Neutrophil (primary cell): ENCODE measurements around the gene NDUFAF2.

Source experiments
- H3K27ac ChIP-seq: fragments of 200-600 bp; sonication (generic); 2 replicates; pipeline ENCODE4 v1.5.1; 2016; ENCODE audit warnings: mild to moderate bottlenecking, moderate library complexity
- H3K27me3 ChIP-seq: fragments of 200-600 bp; sonication (generic); 2 replicates; pipeline ENCODE4 v1.6.0; 2016; ENCODE audit warnings: mild to moderate bottlenecking
- H3K36me3 ChIP-seq: fragments of 200-600 bp; sonication (generic); 2 replicates; pipeline ENCODE4 v1.5.1; 2017
- H3K4me1 ChIP-seq, 2 experiments: fragments of 200-600 bp in 1 of 2; sonication (generic) in 1 of 2; 1 replicate in 1 of 2; 2 replicates in 1 of 2; pipeline versions ENCODE4 v1.5.1 to v1.6.1; 2013 to 2016; ENCODE audit warnings: low read depth in 1 of 2, low read length in 1 of 2, mild to moderate bottlenecking in 1 of 2, moderate library complexity in 1 of 2; ENCODE audit not compliant: control insufficient read depth in 1 of 2, insufficient read depth in 1 of 2
- H3K4me3 ChIP-seq, 2 experiments: fragments of 200-600 bp in 1 of 2; sonication (generic) in 1 of 2; 1 replicate in 1 of 2; 2 replicates in 1 of 2; pipeline ENCODE4 v1.5.1; 2013 to 2016; ENCODE audit warnings: low read depth in 1 of 2, low read length in 1 of 2, mild to moderate bottlenecking in 1 of 2, moderate library complexity in 1 of 2
- H3K9me3 ChIP-seq: fragments of 200-600 bp; sonication (generic); 2 replicates; pipeline ENCODE4 v1.5.1; 2016
- TF ChIP-seq, protein P1 (sequence below): fragments of 200-600 bp; sonication (generic); IDR thresholded peaks from 2 replicates; pipeline ENCODE4 v1.5.1; 2016; ENCODE audit warnings: antibody characterized with exemption

Gene NDUFAF2

DNA sequence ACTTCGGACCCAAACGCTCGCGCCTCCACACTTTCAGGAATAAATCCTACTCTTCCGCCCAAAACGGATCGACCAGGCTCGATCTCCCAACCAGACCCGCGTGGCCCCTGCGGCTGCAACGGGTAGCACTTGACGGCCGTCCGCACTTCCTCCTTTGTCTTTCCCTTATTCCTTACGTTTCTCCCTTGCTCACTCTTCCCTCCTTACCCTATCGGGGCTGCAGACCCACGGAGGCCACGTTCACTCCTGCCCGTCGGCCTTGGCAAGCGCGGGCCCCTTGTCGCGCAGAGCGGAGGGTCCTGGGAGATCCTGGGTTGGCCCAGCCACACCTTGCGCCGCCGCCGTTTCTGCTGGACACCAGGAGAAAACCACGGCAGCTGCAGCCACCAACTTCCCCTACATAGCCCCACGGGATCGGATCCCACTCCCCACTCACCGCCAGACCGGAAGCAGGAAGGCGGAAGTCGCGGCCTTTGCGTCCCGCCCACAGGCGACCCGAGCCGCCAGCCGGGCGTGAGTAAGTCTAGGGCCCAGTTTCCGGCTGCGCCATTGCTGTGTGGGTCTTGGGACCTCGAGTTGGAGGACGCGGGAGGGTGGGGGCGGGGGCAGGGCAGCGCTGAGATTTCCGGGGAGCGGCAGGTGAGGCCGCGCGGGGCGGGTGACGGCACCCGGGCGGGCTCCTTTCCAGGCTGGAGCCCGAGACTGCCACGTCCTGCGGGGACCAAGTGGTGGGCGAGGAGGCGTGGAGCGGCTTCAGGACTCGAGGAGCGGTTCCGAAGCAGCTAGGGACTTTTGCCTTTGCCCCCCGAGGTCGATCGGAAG lies 217.2 kb downstream of the NDUFAF2 start, which contains the start of gene SMIM15:
Gene SMIM15, minus strand, starts transcription at position 459 of the 822 bp plus-strand sequence. CDS start 2,297 bp downstream, outside the sequence.
- Histone ChIP-seq H3K36me3 (no peaks in the 10 kb centered on the region), H3K4me3 (peak within 1 kb of the TSS; percentile 79 to 96), H3K9me3 (no peaks in the 10 kb centered on the region), H3K4me1 (peaks cover 39 to 46% of the 10 kb centered on the region in 2 experiments), H3K27ac (peak within 1 kb of the TSS; percentile 87), H3K27me3 (no peaks in the 10 kb centered on the region)
- TF ChIP-seq, protein P1, sequence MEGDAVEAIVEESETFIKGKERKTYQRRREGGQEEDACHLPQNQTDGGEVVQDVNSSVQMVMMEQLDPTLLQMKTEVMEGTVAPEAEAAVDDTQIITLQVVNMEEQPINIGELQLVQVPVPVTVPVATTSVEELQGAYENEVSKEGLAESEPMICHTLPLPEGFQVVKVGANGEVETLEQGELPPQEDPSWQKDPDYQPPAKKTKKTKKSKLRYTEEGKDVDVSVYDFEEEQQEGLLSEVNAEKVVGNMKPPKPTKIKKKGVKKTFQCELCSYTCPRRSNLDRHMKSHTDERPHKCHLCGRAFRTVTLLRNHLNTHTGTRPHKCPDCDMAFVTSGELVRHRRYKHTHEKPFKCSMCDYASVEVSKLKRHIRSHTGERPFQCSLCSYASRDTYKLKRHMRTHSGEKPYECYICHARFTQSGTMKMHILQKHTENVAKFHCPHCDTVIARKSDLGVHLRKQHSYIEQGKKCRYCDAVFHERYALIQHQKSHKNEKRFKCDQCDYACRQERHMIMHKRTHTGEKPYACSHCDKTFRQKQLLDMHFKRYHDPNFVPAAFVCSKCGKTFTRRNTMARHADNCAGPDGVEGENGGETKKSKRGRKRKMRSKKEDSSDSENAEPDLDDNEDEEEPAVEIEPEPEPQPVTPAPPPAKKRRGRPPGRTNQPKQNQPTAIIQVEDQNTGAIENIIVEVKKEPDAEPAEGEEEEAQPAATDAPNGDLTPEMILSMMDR: peak; percentile 42

DNA sequence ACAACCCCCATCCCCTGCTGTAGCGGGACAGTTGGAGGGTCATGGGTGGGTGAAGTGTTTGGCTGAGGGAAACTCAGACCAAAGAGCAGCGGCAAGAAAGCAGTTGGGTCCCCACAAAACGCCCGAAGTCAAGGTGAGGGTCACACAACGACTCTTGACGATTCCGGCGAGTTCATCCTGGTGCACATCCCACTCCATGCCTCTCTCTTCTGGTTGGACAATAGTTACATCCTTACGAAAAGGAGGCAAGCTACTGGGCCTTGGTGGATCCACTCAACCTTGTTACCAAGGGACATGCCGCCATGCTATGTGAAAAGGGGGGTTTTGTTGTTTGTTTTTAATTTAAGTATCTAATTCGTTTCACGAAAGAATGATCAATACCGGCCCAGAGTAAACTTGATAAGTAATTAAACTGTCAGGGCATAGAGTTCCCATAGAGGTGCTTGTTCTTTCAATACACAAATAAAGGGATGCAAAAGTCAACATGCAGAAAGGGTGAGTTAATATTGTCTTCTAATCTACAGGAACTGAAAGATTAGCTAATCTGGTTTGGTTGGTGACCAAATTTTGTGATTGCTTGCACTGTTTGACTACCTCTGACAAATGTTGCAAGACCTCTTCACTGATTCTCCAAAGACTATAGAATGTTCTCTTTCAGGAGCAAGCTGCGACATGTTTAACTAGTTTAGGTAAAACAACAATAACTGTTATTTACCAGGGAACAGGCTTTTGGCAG lies 218.0 kb downstream of the NDUFAF2 start:
- Histone ChIP-seq H3K36me3 (no peaks in the 10 kb centered on the region), H3K4me3 (peak overlapping the region; percentile 79 to 96), H3K27me3 (no peaks in the 10 kb centered on the region), H3K9me3 (no peaks in the 10 kb centered on the region), H3K4me1 (peaks cover 39 to 41% of the 10 kb centered on the region in 2 experiments), H3K27ac (peak overlapping the region; percentile 87)
- TF ChIP-seq, protein P1: no peak

DNA sequence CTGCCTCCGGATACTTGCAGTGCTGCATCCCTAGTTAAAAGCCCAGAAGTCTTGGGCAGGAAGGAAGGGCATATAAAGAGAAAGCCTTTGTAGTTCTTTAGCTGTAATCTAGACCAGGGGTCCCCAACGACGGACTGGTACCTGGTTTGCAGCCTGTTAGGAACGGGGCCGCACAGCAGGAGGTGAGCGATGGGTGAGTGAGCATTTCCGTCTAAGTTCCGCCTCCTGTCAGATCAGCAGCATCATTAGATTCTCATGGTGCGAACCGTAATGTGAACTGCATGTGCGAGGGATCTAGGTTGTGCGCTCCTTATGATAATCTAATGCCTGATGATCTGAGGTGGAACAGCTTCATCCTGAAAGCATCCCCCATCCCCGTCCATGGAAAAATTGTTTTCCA lies 218.9 kb downstream of the NDUFAF2 start:
- no peaks in the 10 kb centered on the region for H3K9me3 ChIP-seq
- H3K4me1 ChIP-seq: peaks cover 36 to 38% of the 10 kb centered on the region in 2 experiments
- H3K36me3 ChIP-seq: no peaks in the 10 kb centered on the region
- TF ChIP-seq, protein P1: no peak
- H3K27me3 ChIP-seq: no peaks in the 10 kb centered on the region
- no peak overlapping the region for H3K4me3 ChIP-seq
- H3K27ac ChIP-seq: peak overlapping the region; percentile 87

DNA sequence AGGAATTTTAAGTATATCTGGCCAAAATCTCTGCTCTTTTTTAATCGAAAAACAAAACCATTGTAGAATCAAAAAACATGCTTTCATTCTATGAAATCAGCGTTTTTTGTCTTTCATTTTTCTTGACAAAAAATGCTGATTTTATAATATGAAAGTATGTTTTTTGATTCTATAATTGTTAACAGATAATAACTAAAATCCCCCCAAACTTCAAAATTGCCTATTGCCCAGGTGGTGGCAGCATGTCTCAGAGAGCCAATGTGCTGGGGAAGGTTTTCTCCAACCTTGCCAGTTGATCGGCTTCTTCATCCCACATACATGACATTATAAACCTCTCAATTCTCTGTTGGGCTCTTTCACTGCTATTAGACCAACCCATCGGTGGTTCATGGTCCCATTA lies 222.4 kb downstream of the NDUFAF2 start:
- no peaks in the 10 kb centered on the region for H3K27me3 ChIP-seq
- H3K36me3 ChIP-seq: no peaks in the 10 kb centered on the region
- H3K9me3 ChIP-seq: no peaks in the 10 kb centered on the region
- no peak overlapping the region for H3K27ac ChIP-seq
- H3K4me1 ChIP-seq: peaks cover 7 to 10% of the 10 kb centered on the region in 2 experiments
- TF ChIP-seq, protein P1: no peak
- no peak overlapping the region for H3K4me3 ChIP-seq

DNA sequence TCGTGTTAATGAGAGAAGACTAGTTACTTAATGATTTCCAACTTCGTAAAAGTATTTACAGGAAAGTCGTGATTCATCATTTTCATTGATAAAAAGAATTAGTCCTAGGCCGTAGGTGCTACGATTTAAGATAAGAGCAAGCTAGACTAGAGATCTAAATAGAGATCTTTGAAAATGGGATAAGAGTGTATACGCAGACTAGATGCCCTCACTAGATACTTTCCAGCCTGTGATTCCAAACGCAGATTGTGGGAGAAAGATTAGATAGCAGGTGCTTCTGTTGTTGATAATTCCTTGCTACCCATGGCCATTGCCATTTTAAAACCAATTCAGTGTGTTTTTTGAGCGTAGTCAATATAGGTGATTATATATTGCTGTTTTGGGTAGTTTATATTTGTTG lies 223.9 kb downstream of the NDUFAF2 start:
- Histone ChIP-seq H3K4me3 (no peak overlapping the region), H3K27ac (no peak overlapping the region), H3K9me3 (no peaks in the 10 kb centered on the region), H3K4me1 (no peaks in the 10 kb centered on the region), H3K27me3 (no peaks in the 10 kb centered on the region), H3K36me3 (no peaks in the 10 kb centered on the region)
- TF ChIP-seq, protein P1: no peak
